Thyroid gland (tissue), 4 donors: ENCODE measurements around the gene CTDSPL.

Source experiments
- CTCF ChIP-seq, 6 experiments: fragments of 200-600 bp in 3 of 6; fragments of 450-650 bp in 3 of 6; sonication (generic) in 3 of 6; IDR thresholded peaks; one replicate each; pipeline ENCODE4 v1.5.1; 2016 to 2019; ENCODE audit warnings: antibody characterized with exemption in 6 of 6, mild to moderate bottlenecking in 2 of 6, inconsistent platforms in 1 of 6, moderate library complexity in 1 of 6
- POLR2A ChIP-seq, 2 donors: fragments of 450-650 bp; IDR thresholded peaks; one replicate each; pipeline ENCODE4 v1.6.1; 2017; ENCODE audit warnings: antibody characterized with exemption in 2 of 2, mild to moderate bottlenecking in 2 of 2, moderate library complexity in 1 of 2

- TF ChIP-seq CTCF (IDR thresholded peaks at IDR 0.05) (no peak), POLR2A (IDR thresholded peaks at IDR 0.05) (no peak)
Measured at GRCh38 chr3:37856381-37856780, 5.3 kb upstream of the CTDSPL start.
